NCI-H2171 (cell line): ENCODE measurements around the gene DEFB132.

Experiments
- DNase-seq: peaks from one replicate; lab custom pipeline; 2025; lab: John Stamatoyannopoulos, UW

The DEFB132 gene

GRCh38 chr20:297098-297924 lies 39.8 kb downstream of the DEFB132 start, which contains the start of gene ZCCHC3:
Gene ZCCHC3, plus strand, starts transcription at chr20:297570. Its CDS starts 17 bp downstream, at chr20:297587.
- peak; percentile 98 for DNase-seq

GRCh38 chr20:297925-298775 lies 40.6 kb downstream of the DEFB132 start:
- DNase-seq, result peak; percentile 39

- no peak for DNase-seq
Measured at GRCh38 chr20:298776-299391, 41.4 kb downstream of the DEFB132 start.

GRCh38 chr20:300345-300990 lies 42.9 kb downstream of the DEFB132 start:
- no peak for DNase-seq

GRCh38 chr20:301886-302848 lies 44.6 kb downstream of the DEFB132 start:
- no peak for DNase-seq

GRCh38 chr20:305745-306144 lies 48.2 kb downstream of the DEFB132 start:
- DNase-seq, result no peak

GRCh38 chr20:308427-309038 lies 51.0 kb downstream of the DEFB132 start:
- no peak for DNase-seq

GRCh38 chr20:309306-309840 lies 51.8 kb downstream of the DEFB132 start:
- no peak for DNase-seq

GRCh38 chr20:309841-310644 lies 52.5 kb downstream of the DEFB132 start:
- peak; percentile 100 for DNase-seq

GRCh38 chr20:310645-311044 lies 53.1 kb downstream of the DEFB132 start:
- DNase-seq, result no peak
